ENCODE results near the gene GIPC1. TPM values are rescaled to one million over a fixed set of nuclear protein-coding genes. Genes with fewer than 3 reads are reported as not detected.

GIPC1 gene
- total RNA-seq = 10 to 100 TPM; 17.3 to 19.6 TPM

- ChIA-PET CTCF (interaction anchor here (0.7 to 5.6 kb wide), 11 partner anchors 8 to 360 kb away, joined by 3 to 37 read pairs (median 6); partner anchors contain the start of gene ASF1B), POLR2A (interaction anchor here (1.5 to 2.6 kb wide), 3 partner anchors 17 to 76 kb away, joined by 5 to 7 read pairs (median 5); partner anchors contain the start of gene DDX39A)
- H3K27me3 Mint-ChIP-seq = no peaks in the 10 kb centered on the region
- H3K36me3 Mint-ChIP-seq (ENCODE audit: low read depth) = peaks cover 3% of the 10 kb centered on the region
- no peaks in the 10 kb centered on the region for H3K9me3 Mint-ChIP-seq
- TF ChIP-seq, protein P1, sequence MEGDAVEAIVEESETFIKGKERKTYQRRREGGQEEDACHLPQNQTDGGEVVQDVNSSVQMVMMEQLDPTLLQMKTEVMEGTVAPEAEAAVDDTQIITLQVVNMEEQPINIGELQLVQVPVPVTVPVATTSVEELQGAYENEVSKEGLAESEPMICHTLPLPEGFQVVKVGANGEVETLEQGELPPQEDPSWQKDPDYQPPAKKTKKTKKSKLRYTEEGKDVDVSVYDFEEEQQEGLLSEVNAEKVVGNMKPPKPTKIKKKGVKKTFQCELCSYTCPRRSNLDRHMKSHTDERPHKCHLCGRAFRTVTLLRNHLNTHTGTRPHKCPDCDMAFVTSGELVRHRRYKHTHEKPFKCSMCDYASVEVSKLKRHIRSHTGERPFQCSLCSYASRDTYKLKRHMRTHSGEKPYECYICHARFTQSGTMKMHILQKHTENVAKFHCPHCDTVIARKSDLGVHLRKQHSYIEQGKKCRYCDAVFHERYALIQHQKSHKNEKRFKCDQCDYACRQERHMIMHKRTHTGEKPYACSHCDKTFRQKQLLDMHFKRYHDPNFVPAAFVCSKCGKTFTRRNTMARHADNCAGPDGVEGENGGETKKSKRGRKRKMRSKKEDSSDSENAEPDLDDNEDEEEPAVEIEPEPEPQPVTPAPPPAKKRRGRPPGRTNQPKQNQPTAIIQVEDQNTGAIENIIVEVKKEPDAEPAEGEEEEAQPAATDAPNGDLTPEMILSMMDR (IDR thresholded peaks at IDR 0.05) = no peak
- H3K4me1 Mint-ChIP-seq (ENCODE audit: low read depth) = peaks cover 18% of the 10 kb centered on the region
- intact Hi-C loops (cut with micrococcal nuclease) = no loop called here
- ATAC-seq (peak; percentile 90), DNase-seq (peak; percentile 80)
- peak within 1 kb of the TSS; percentile 49 for H3K27ac Mint-ChIP-seq
- peak within 1 kb of the TSS; percentile 79 for H3K4me3 Mint-ChIP-seq
Measured at GRCh38 chr19:14496029-14496833, at the start of gene GIPC1. TSS of gene GIPC1 (minus strand) at chr19:14496127. CDS start at chr19:14482976, 13,151 bp downstream.

- ATAC-seq (no peak), DNase-seq (no peak)
- Mint-ChIP-seq H3K27me3 (no peaks in the 10 kb centered on the region), H3K4me1 (ENCODE audit: low read depth) (peaks cover 30% of the 10 kb centered on the region), H3K4me3 (no peak overlapping the region), H3K36me3 (ENCODE audit: low read depth) (peaks cover 7% of the 10 kb centered on the region), H3K27ac (no peak overlapping the region), H3K9me3 (no peaks in the 10 kb centered on the region)
- intact Hi-C loops (cut with micrococcal nuclease) = no loop called here
- TF ChIP-seq, protein P1 (IDR thresholded peaks at IDR 0.05) = no peak
- POLR2A ChIA-PET = interaction anchor here (1.3 kb wide), 1 partner anchor 29 kb away, joined by 4 read pairs; no protein-coding TSS in a partner anchor
- CTCF ChIA-PET = interaction anchor here (1.5 kb wide), 1 partner anchor 11 kb away, joined by 5 read pairs; no protein-coding TSS in a partner anchor
Measured at GRCh38 chr19:14545716-14546082, 49.8 kb upstream of the GIPC1 start.

DNA sequence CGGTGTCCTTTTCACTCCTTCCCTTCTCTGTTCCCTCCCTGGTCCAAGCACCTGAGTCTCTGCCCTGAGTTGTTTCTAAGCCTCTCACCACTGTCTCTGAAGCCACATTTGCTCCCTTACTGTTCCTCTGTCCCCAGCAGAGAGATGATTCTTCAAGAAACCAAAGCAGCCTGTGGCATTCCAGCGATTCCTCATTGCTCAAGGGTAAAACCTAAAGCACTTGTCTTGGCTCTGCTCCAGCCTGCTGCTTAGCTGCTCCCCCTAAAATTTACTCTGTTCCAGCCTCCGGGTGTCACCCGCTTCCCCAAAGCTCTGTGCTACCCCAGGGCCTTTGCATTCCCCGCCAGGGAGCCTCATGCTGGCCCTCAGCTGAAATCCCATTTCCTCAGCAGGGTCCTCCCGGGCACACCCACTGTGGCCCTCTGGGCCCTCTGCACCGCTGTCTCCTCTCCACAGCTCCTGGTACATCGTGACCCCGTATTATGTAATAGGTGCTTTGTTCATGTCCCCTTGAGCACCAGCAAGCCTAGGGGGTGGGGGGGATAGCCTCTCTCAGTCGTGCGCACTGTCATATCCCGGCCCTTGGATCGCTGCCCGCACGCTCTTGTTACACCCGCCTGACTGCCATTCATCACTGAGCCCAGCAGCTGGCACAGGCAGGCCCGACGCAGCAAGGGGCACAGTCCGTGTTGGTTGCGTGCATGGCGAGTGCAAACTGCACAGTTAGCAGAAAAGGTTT is 49.2 kb upstream of the GIPC1 start:
- Mint-ChIP-seq H3K27ac (peak overlapping the region; percentile 23), H3K9me3 (no peaks in the 10 kb centered on the region), H3K27me3 (no peaks in the 10 kb centered on the region), H3K36me3 (ENCODE audit: low read depth) (peaks cover 6% of the 10 kb centered on the region), H3K4me3 (no peak overlapping the region), H3K4me1 (ENCODE audit: low read depth) (peaks cover 24% of the 10 kb centered on the region)
- ChIA-PET POLR2A (no interaction called here), CTCF (interaction anchor here (1.5 kb wide), 1 partner anchor 11 kb away, joined by 5 read pairs; no protein-coding TSS in a partner anchor)
- intact Hi-C loops (cut with micrococcal nuclease) = no loop called here
- DNase-seq (no peak), ATAC-seq (no peak)
- TF ChIP-seq, protein P1 (IDR thresholded peaks at IDR 0.05) = no peak

- intact Hi-C loops (cut with micrococcal nuclease) = no loop called here
- ChIA-PET POLR2A (no interaction called here), CTCF (no interaction called here)
- no peak overlapping the region for H3K4me3 Mint-ChIP-seq
- no peak overlapping the region for H3K27ac Mint-ChIP-seq
- peaks cover 27% of the 10 kb centered on the region for H3K4me1 Mint-ChIP-seq (ENCODE audit: low read depth)
- no peaks in the 10 kb centered on the region for H3K27me3 Mint-ChIP-seq
- H3K36me3 Mint-ChIP-seq (ENCODE audit: low read depth) = peaks cover 3% of the 10 kb centered on the region
- ATAC-seq = no peak
- TF ChIP-seq, protein P1 (IDR thresholded peaks at IDR 0.05) = no peak
- no peaks in the 10 kb centered on the region for H3K9me3 Mint-ChIP-seq
- DNase-seq = no peak
Measured at GRCh38 chr19:14544047-14544446, 48.1 kb upstream of the GIPC1 start.

Data from activated CD8-positive, alpha-beta T cell treated with anti-CD3 and anti-CD28 coated beads for 36 hours (primary cell).